Activated naive CD8-positive, alpha-beta T cell treated with anti-CD3 and anti-CD28 coated beads, Interleukin-2, amount 50 U/mL, for 24 hours (primary cell): ENCODE results near the gene SCN9A.

ENCODE experiments used
- ATAC-seq: fragments of 150-1000 bp; cut with Tn5 transposase; one replicate; pipeline ENCODE4 v1.10.0; 2021
- DNase-seq: peaks from one replicate; pipeline ENCODE4 v3.0.0; 2021
- H3K27ac Mint-ChIP-seq: one replicate; pipeline ENCODE4 v1.8.0; 2021; ENCODE audit warnings: mild to moderate bottlenecking, mixed read lengths
- H3K27me3 Mint-ChIP-seq: one replicate; pipeline ENCODE4 v1.8.0; 2021; ENCODE audit warnings: mixed read lengths
- H3K36me3 Mint-ChIP-seq: one replicate; pipeline ENCODE4 v1.8.0; 2021; ENCODE audit warnings: low read depth, mixed read lengths
- H3K4me1 Mint-ChIP-seq: one replicate; pipeline ENCODE4 v1.8.0; 2021; ENCODE audit warnings: mixed read lengths
- H3K4me3 Mint-ChIP-seq: one replicate; pipeline ENCODE4 v1.8.0; 2021; ENCODE audit warnings: mild to moderate bottlenecking, moderate library complexity, mixed read lengths
- H3K9me3 Mint-ChIP-seq: one replicate; pipeline ENCODE4 v1.8.0; 2021; ENCODE audit warnings: mixed read lengths

Gene SCN9A

GRCh38 chr2:166171216-166171615 is 204.5 kb downstream of the SCN9A start:
- Mint-ChIP-seq H3K4me3 (no peak overlapping the region), H3K4me1 (no peaks in the 10 kb centered on the region), H3K36me3 (no peaks in the 10 kb centered on the region), H3K9me3 (no peaks in the 10 kb centered on the region), H3K27me3 (no peaks in the 10 kb centered on the region), H3K27ac (no peak overlapping the region)
- DNase-seq (no peak), ATAC-seq (no peak)

- Mint-ChIP-seq H3K27ac (no peak overlapping the region), H3K27me3 (no peaks in the 10 kb centered on the region), H3K4me3 (no peak overlapping the region), H3K9me3 (no peaks in the 10 kb centered on the region), H3K4me1 (no peaks in the 10 kb centered on the region), H3K36me3 (no peaks in the 10 kb centered on the region)
- DNase-seq (no peak), ATAC-seq (no peak)
Measured at GRCh38 chr2:166170356-166170755, 205.4 kb downstream of the SCN9A start.

GRCh38 chr2:166167449-166167848 is 208.3 kb downstream of the SCN9A start:
- H3K4me3 Mint-ChIP-seq, result no peak overlapping the region
- no peaks in the 10 kb centered on the region for H3K4me1 Mint-ChIP-seq
- H3K27ac Mint-ChIP-seq, result no peak overlapping the region
- DNase-seq, result no peak
- no peak for ATAC-seq
- no peaks in the 10 kb centered on the region for H3K36me3 Mint-ChIP-seq
- H3K27me3 Mint-ChIP-seq, result no peaks in the 10 kb centered on the region
- H3K9me3 Mint-ChIP-seq, result no peaks in the 10 kb centered on the region

GRCh38 chr2:166163775-166164174 is 212.0 kb downstream of the SCN9A start:
- Mint-ChIP-seq H3K9me3 (no peaks in the 10 kb centered on the region), H3K36me3 (no peaks in the 10 kb centered on the region), H3K27ac (no peak overlapping the region), H3K27me3 (no peaks in the 10 kb centered on the region), H3K4me1 (no peaks in the 10 kb centered on the region), H3K4me3 (no peak overlapping the region)
- DNase-seq (no peak), ATAC-seq (no peak)

- no peaks in the 10 kb centered on the region for H3K4me1 Mint-ChIP-seq
- no peak overlapping the region for H3K4me3 Mint-ChIP-seq
- ATAC-seq, result no peak
- H3K9me3 Mint-ChIP-seq, result no peaks in the 10 kb centered on the region
- peaks cover 4% of the 10 kb centered on the region for H3K27me3 Mint-ChIP-seq
- DNase-seq, result no peak
- H3K36me3 Mint-ChIP-seq, result no peaks in the 10 kb centered on the region
- H3K27ac Mint-ChIP-seq, result no peak overlapping the region
Measured at GRCh38 chr2:166158546-166158945, 217.2 kb downstream of the SCN9A start.

GRCh38 chr2:166157578-166157977 is 218.2 kb downstream of the SCN9A start:
- Mint-ChIP-seq H3K4me3 (no peak overlapping the region), H3K9me3 (no peaks in the 10 kb centered on the region), H3K4me1 (no peaks in the 10 kb centered on the region), H3K27ac (no peak overlapping the region), H3K27me3 (peaks cover 4% of the 10 kb centered on the region), H3K36me3 (no peaks in the 10 kb centered on the region)
- no peak for DNase-seq
- no peak for ATAC-seq

GRCh38 chr2:166156985-166157490 is 218.7 kb downstream of the SCN9A start:
- ATAC-seq, result no peak

GRCh38 chr2:166155589-166155988 is 220.2 kb downstream of the SCN9A start:
- H3K36me3 Mint-ChIP-seq, result no peaks in the 10 kb centered on the region
- peaks cover 4% of the 10 kb centered on the region for H3K27me3 Mint-ChIP-seq
- no peak for ATAC-seq
- no peak overlapping the region for H3K27ac Mint-ChIP-seq
- H3K4me3 Mint-ChIP-seq, result no peak overlapping the region
- DNase-seq, result no peak
- no peaks in the 10 kb centered on the region for H3K4me1 Mint-ChIP-seq
- H3K9me3 Mint-ChIP-seq, result no peaks in the 10 kb centered on the region

More at GRCh38 chr2:166156985-166157490, 218.7 kb downstream of the SCN9A start:
- Mint-ChIP-seq H3K27me3 (peaks cover 4% of the 10 kb centered on the region), H3K27ac (no peak overlapping the region), H3K9me3 (no peaks in the 10 kb centered on the region), H3K36me3 (no peaks in the 10 kb centered on the region), H3K4me3 (no peak overlapping the region), H3K4me1 (no peaks in the 10 kb centered on the region)
- no peak for DNase-seq

GRCh38 chr2:166154685-166155338 is 220.9 kb downstream of the SCN9A start:
- no peaks in the 10 kb centered on the region for H3K4me1 Mint-ChIP-seq
- no peak overlapping the region for H3K27ac Mint-ChIP-seq
- ATAC-seq, result no peak
- H3K4me3 Mint-ChIP-seq, result no peak overlapping the region
- no peaks in the 10 kb centered on the region for H3K36me3 Mint-ChIP-seq
- peaks cover 4% of the 10 kb centered on the region for H3K27me3 Mint-ChIP-seq
- H3K9me3 Mint-ChIP-seq, result no peaks in the 10 kb centered on the region
- DNase-seq, result no peak

- no peaks in the 10 kb centered on the region for H3K4me1 Mint-ChIP-seq
- no peak for ATAC-seq
- H3K36me3 Mint-ChIP-seq, result no peaks in the 10 kb centered on the region
- H3K4me3 Mint-ChIP-seq, result no peak overlapping the region
- DNase-seq, result no peak
- no peaks in the 10 kb centered on the region for H3K9me3 Mint-ChIP-seq
- no peak overlapping the region for H3K27ac Mint-ChIP-seq
- peaks cover 4% of the 10 kb centered on the region for H3K27me3 Mint-ChIP-seq
Measured at GRCh38 chr2:166152064-166152463, 223.7 kb downstream of the SCN9A start.

GRCh38 chr2:166148500-166149400 is 227.0 kb downstream of the SCN9A start:
- Mint-ChIP-seq H3K4me3 (no peak overlapping the region), H3K36me3 (no peaks in the 10 kb centered on the region), H3K27me3 (no peaks in the 10 kb centered on the region), H3K4me1 (no peaks in the 10 kb centered on the region), H3K9me3 (no peaks in the 10 kb centered on the region), H3K27ac (no peak overlapping the region)
- ATAC-seq, result no peak
- no peak for DNase-seq

- DNase-seq (no peak), ATAC-seq (no peak)
- no peak overlapping the region for H3K27ac Mint-ChIP-seq
- no peaks in the 10 kb centered on the region for H3K9me3 Mint-ChIP-seq
- H3K4me3 Mint-ChIP-seq, result no peak overlapping the region
- no peaks in the 10 kb centered on the region for H3K27me3 Mint-ChIP-seq
- no peaks in the 10 kb centered on the region for H3K36me3 Mint-ChIP-seq
- H3K4me1 Mint-ChIP-seq, result no peaks in the 10 kb centered on the region
Measured at GRCh38 chr2:166147883-166148282, 227.9 kb downstream of the SCN9A start.
